Liver (tissue), 9 donors: ENCODE results near the gene ABHD15. TPM values are rescaled to one million over a fixed set of nuclear protein-coding genes. Genes with fewer than 3 reads are reported as not detected.

Source experiments
- DNase-seq: peaks from one replicate; pipeline ENCODE4 v3.0.0-alpha.2; 2017; ENCODE audit warnings: low spot score
- H3K27ac ChIP-seq, 2 donors: one replicate each; pipeline ENCODE4 v1.7.0; 2013; ENCODE audit warnings: inconsistent platforms in 2 of 2, low read length in 2 of 2, control low read depth in 1 of 2, low read depth in 1 of 2, mild to moderate bottlenecking in 1 of 2
- H3K27me3 ChIP-seq, 4 donors: one replicate each; pipeline versions ENCODE4 v1.6.1 to v1.7.0; 2013; ENCODE audit warnings: low read length in 3 of 4, inconsistent platforms in 1 of 4, mild to moderate bottlenecking in 1 of 4, moderate library complexity in 1 of 4; ENCODE audit not compliant: control insufficient read depth in 4 of 4, insufficient read depth in 4 of 4
- H3K36me3 ChIP-seq, 4 donors: one replicate each; pipeline versions ENCODE4 v1.6.1 to v1.7.0; 2013; ENCODE audit warnings: low read length in 3 of 4, mild to moderate bottlenecking in 3 of 4, low read depth in 1 of 4, moderate library complexity in 1 of 4; ENCODE audit not compliant: control insufficient read depth in 4 of 4, insufficient read depth in 3 of 4
- H3K4me1 ChIP-seq, 4 donors: one replicate each; pipeline versions ENCODE4 v1.6.1 to v1.7.0; 2013; ENCODE audit warnings: low read length in 3 of 4, mild to moderate bottlenecking in 3 of 4, moderate library complexity in 1 of 4; ENCODE audit not compliant: control insufficient read depth in 4 of 4, insufficient read depth in 4 of 4
- H3K4me3 ChIP-seq, 3 donors: one replicate each; pipeline versions ENCODE4 v1.6.1 to v1.7.0; 2013; ENCODE audit warnings: low read length in 3 of 3, control low read depth in 1 of 3, low read depth in 1 of 3, mild to moderate bottlenecking in 1 of 3
- H3K9ac ChIP-seq, 2 donors: one replicate each; pipeline ENCODE4 v1.7.0; 2013; ENCODE audit warnings: low read length in 2 of 2, mild to moderate bottlenecking in 2 of 2, moderate library complexity in 2 of 2, control low read depth in 1 of 2, low read depth in 1 of 2
- H3K9me3 ChIP-seq, 4 donors: one replicate each; pipeline versions ENCODE4 v1.6.1 to v1.7.0; 2013; ENCODE audit warnings: low read length in 3 of 4; ENCODE audit not compliant: control insufficient read depth in 4 of 4
- EGR1 ChIP-seq, 2 donors: IDR thresholded peaks; 2 replicates each; pipeline ENCODE4 v1.6.1; 2016 to 2018; ENCODE audit warnings: antibody characterized with exemption in 2 of 2, low read depth in 2 of 2
- FOXA1 ChIP-seq: IDR thresholded peaks from 2 replicates; pipeline ENCODE4 v1.6.1; 2016; ENCODE audit warnings: antibody characterized with exemption
- GABPA ChIP-seq, 2 donors: IDR thresholded peaks in 1 of 2; conservative IDR thresholded peaks in 1 of 2; 2 replicates each; pipeline ENCODE4 v1.6.1; 2016; ENCODE audit warnings: antibody characterized with exemption in 2 of 2, mild to moderate bottlenecking in 1 of 2, moderate library complexity in 1 of 2
- HNF4A ChIP-seq, 2 donors: conservative IDR thresholded peaks; 2 replicates each; pipeline ENCODE4 v1.6.1; 2016; ENCODE audit warnings: antibody characterized with exemption in 2 of 2, mild to moderate bottlenecking in 2 of 2
- JUND ChIP-seq, 2 donors: IDR thresholded peaks; 2 replicates each; pipeline ENCODE4 v1.6.1; 2016; ENCODE audit warnings: antibody characterized with exemption in 2 of 2
- RAD21 ChIP-seq, 2 donors: IDR thresholded peaks; 2 replicates each; pipeline ENCODE4 v1.6.1; 2016; ENCODE audit warnings: antibody characterized with exemption in 2 of 2, mild to moderate bottlenecking in 2 of 2
- RXRA ChIP-seq, 2 donors: IDR thresholded peaks; 2 replicates each; pipeline ENCODE4 v1.6.1; 2017 to 2018; ENCODE audit warnings: antibody characterized with exemption in 2 of 2, mild to moderate bottlenecking in 1 of 2
- SP1 ChIP-seq: IDR thresholded peaks from 2 replicates; pipeline ENCODE4 v1.6.1; 2018; ENCODE audit warnings: antibody characterized with exemption, mild to moderate bottlenecking
- YY1 ChIP-seq: IDR thresholded peaks from 2 replicates; pipeline ENCODE4 v1.6.1; 2016; ENCODE audit warnings: antibody characterized with exemption, mild to moderate bottlenecking
- WGBS: extraction: QIAGEN DNeasy Blood & Tissue Kit; methylation state at CpG from one replicate; pipeline ENCODE4 v1.1.7; 2013; 5-methylcytosine and 5-hydroxymethylcytosine counted together
- polyA plus RNA-seq, 2 donors: library from polyadenylated mRNA; stranded (reverse) in 1 of 2; unstranded in 1 of 2; fragments of 200-250 nt in 1 of 2; fragments of >200 nt in 1 of 2; fragmentation: Nextera tagmentation in 1 of 2; extraction: Ambion mirVana in 1 of 2; gene quantifications; one replicate each; pipeline versions ENCODE4 v1.2.1 to v1.2.3, GENCODE V29; 2013 to 2015
- total RNA-seq, 2 donors: library from RNA; depleted of rRNA; stranded (reverse); fragments of >200 nt; gene quantifications; one replicate each; pipeline ENCODE4 v1.2.3, GENCODE V29; 2014
- TF ChIP-seq, protein P1 (sequence below): IDR thresholded peaks from 2 replicates; pipeline ENCODE4 v1.6.1; 2016; ENCODE audit warnings: antibody characterized with exemption
- TF ChIP-seq, protein P2 (sequence below): IDR thresholded peaks from 2 replicates; pipeline ENCODE4 v1.6.1; 2016; ENCODE audit warnings: antibody characterized with exemption
- donor health status: healthy.
- donor health status: healthy.
- donor health status: healthy.
- donor health status: healthy.
- donor health status: healthy.

The ABHD15 gene, protein sequence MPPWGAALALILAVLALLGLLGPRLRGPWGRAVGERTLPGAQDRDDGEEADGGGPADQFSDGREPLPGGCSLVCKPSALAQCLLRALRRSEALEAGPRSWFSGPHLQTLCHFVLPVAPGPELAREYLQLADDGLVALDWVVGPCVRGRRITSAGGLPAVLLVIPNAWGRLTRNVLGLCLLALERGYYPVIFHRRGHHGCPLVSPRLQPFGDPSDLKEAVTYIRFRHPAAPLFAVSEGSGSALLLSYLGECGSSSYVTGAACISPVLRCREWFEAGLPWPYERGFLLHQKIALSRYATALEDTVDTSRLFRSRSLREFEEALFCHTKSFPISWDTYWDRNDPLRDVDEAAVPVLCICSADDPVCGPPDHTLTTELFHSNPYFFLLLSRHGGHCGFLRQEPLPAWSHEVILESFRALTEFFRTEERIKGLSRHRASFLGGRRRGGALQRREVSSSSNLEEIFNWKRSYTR
- 10 to 100 TPM in 1 of 2 donors, 1 to 10 TPM in 1; 5.6 to 25.7 TPM for total RNA-seq
- 10 to 100 TPM in 1 of 2 donors, 1 to 10 TPM in 1; 6.6 to 14.7 TPM for polyA plus RNA-seq

DNA sequence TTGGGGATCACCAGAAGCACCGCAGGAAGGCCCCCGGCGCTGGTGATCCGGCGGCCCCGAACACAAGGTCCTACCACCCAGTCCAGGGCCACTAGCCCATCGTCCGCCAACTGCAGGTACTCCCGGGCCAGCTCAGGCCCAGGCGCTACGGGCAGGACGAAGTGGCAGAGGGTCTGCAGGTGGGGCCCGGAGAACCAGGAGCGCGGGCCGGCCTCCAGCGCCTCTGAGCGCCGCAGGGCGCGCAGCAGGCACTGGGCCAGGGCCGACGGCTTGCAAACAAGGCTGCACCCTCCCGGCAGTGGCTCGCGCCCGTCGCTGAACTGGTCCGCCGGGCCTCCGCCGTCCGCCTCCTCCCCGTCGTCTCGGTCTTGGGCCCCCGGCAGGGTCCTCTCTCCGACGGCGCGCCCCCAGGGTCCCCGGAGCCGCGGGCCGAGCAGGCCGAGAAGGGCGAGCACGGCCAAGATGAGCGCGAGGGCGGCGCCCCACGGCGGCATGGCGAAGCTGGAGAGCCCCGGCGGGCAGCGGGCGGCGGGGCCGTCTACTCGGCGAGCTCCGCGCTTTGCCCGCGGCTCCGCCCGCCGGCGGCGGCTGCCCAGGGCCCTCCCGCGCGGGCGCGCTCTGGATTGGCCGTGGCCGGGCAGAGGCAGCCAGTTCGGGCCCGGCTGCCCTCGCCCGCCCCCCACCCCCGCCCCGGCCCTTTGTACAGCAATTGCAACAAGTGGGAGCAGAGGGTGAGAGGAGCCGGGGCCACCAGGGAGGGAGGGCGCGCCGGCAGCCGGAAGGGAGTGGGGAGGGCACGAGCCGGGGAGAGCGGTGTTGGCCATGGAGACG is at the start of gene ABHD15:
TSS of gene ABHD15 (minus strand) at position 565 of the 831 bp plus-strand sequence. CDS start at position 494, 71 bp downstream.
- TF ChIP-seq, protein P1, sequence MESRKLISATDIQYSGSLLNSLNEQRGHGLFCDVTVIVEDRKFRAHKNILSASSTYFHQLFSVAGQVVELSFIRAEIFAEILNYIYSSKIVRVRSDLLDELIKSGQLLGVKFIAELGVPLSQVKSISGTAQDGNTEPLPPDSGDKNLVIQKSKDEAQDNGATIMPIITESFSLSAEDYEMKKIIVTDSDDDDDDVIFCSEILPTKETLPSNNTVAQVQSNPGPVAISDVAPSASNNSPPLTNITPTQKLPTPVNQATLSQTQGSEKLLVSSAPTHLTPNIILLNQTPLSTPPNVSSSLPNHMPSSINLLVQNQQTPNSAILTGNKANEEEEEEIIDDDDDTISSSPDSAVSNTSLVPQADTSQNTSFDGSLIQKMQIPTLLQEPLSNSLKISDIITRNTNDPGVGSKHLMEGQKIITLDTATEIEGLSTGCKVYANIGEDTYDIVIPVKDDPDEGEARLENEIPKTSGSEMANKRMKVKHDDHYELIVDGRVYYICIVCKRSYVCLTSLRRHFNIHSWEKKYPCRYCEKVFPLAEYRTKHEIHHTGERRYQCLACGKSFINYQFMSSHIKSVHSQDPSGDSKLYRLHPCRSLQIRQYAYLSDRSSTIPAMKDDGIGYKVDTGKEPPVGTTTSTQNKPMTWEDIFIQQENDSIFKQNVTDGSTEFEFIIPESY: no peak
- TF ChIP-seq EGR1 (IDR thresholded peaks at IDR 0.05; ENCODE audit: low read depth in 2 of 2) (no peak), SP1 (peak; percentile 24), FOXA1 (no peak), RXRA (IDR thresholded peaks at IDR 0.05) (no peak)
- Histone ChIP-seq H3K36me3 (peaks cover 0 to 9% (median 1%) of the 10 kb centered on the region in 4 donors), H3K27ac (peak within 1 kb of the TSS; percentile 87 to 91), H3K9ac (peak within 1 kb of the TSS; percentile 77 to 87), H3K4me3 (peak within 1 kb of the TSS; percentile 67 to 92 (median 77)), H3K4me1 (peaks cover 6 to 65% (median 48%) of the 10 kb centered on the region in 4 donors), H3K27me3 (no peaks in the 10 kb centered on the region), H3K9me3 (no peaks in the 10 kb centered on the region)
- peak; percentile 66 for DNase-seq
- 1% methylated on average over 94 of the region's 94 CpGs for WGBS

DNA sequence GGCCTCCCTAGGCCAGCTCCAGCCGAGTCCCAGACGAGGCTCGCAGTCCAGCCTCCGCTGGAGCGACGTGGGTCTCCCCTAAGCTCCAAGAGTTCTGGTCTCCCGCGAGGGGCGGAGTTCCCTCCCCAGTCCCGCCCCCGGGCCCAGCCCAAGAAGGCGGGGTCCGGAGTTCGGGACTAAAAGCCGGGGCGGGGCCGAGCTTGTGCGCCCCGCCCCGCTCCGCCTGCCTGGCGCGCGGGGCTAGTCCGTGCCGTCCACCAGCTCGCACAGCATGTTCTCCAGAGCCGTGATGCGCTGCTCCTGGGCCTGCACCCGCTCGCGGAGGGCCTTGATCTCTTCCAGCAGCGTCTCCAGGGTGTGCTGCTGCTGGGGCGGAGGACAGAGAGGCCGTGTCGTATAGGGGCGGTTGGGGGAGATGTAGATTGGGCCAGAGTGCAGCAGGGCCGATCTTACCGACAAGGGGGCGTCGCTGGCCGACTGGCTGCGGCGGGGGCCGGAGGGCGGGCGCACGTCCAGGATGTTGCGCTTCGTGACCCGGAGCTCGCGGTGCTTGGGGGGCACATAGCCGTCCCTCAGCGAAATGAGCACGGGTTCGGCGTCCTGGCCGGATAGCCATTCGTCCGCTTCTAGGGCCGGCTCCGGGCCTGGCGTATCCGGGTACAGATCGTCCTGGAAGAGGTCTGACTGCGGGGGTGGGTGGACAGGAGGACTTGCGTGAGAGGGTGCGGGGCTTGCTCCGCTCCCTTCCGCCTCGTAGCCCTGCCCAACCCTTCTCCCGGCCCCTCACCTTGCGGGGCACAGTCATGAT is 48.9 kb upstream of the ABHD15 start:
- TF ChIP-seq FOXA1 (no peak), YY1 (no peak), SP1 (peak; percentile 42), EGR1 (IDR thresholded peaks at IDR 0.05; ENCODE audit: low read depth in 2 of 2) (no peak), JUND (IDR thresholded peaks at IDR 0.05) (no peak), GABPA (IDR thresholded peaks at IDR 0.05 in 1 of 2, conservative IDR thresholded peaks at IDR 0.05 in 1 of 2) (no peak), HNF4A (conservative IDR thresholded peaks at IDR 0.05) (peak in 1 of 2 donors; percentile 28), RAD21 (IDR thresholded peaks at IDR 0.05) (peak in 1 of 2 donors; percentile 16), RXRA (IDR thresholded peaks at IDR 0.05) (no peak)
- TF ChIP-seq, protein P2, sequence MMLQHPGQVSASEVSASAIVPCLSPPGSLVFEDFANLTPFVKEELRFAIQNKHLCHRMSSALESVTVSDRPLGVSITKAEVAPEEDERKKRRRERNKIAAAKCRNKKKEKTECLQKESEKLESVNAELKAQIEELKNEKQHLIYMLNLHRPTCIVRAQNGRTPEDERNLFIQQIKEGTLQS: no peak
- WGBS: 3% methylated on average over 74 of the region's 74 CpGs

More for the DNA sequence above, 48.9 kb upstream of the ABHD15 start:
- peak; percentile 81 for DNase-seq
- H3K27ac ChIP-seq: no peak overlapping the region
- H3K4me3 ChIP-seq: peak overlapping the region in 2 of 3 donors; percentile 15 to 37
- no peaks in the 10 kb centered on the region for H3K9me3 ChIP-seq
- H3K36me3 ChIP-seq: no peaks in the 10 kb centered on the region
- H3K4me1 ChIP-seq: peaks cover 19 to 51% (median 38%) of the 10 kb centered on the region in 4 donors
- H3K9ac ChIP-seq: no peak overlapping the region
- H3K27me3 ChIP-seq: peaks cover 0 to 10% (median 2%) of the 10 kb centered on the region in 4 donors
